Esophagus (tissue), 2 donors: ENCODE results near the gene PLEKHA1. TPM values are rescaled to one million over a fixed set of nuclear protein-coding genes. Genes with fewer than 3 reads are reported as not detected.

ENCODE experiments used
- H3K27ac ChIP-seq, 2 donors: one replicate each; pipeline ENCODE4 v1.5.1; 2013; ENCODE audit warnings: low read depth in 2 of 2, mild to moderate bottlenecking in 2 of 2, inconsistent platforms in 1 of 2, low read length in 1 of 2, moderate library complexity in 1 of 2
- H3K27me3 ChIP-seq, 2 donors: one replicate each; pipeline ENCODE4 v1.6.1; 2013; ENCODE audit warnings: low read length in 2 of 2, control low read depth in 1 of 2, mild to moderate bottlenecking in 1 of 2; ENCODE audit not compliant: insufficient read depth in 2 of 2, control insufficient read depth in 1 of 2
- H3K36me3 ChIP-seq, 2 donors: one replicate each; pipeline ENCODE4 v1.6.1; 2013; ENCODE audit warnings: low read length in 1 of 2; ENCODE audit not compliant: control insufficient read depth in 2 of 2, insufficient read depth in 2 of 2
- H3K4me1 ChIP-seq, 2 donors: one replicate each; pipeline ENCODE4 v1.6.1; 2013; ENCODE audit warnings: low read length in 1 of 2; ENCODE audit not compliant: control insufficient read depth in 2 of 2, insufficient read depth in 2 of 2
- H3K4me3 ChIP-seq, 2 donors: one replicate each; pipeline ENCODE4 v1.5.1; 2013; ENCODE audit warnings: low read length in 2 of 2, mild to moderate bottlenecking in 2 of 2, low read depth in 1 of 2, moderate library complexity in 1 of 2
- H3K9me3 ChIP-seq, 2 donors: one replicate each; pipeline ENCODE4 v1.6.1; 2013; ENCODE audit warnings: mild to moderate bottlenecking in 2 of 2, low read depth in 1 of 2, low read length in 1 of 2, moderate library complexity in 1 of 2; ENCODE audit not compliant: control insufficient read depth in 2 of 2, insufficient read depth in 1 of 2
- whole genome bisulfite sequencing, 2 donors: extraction: QIAGEN DNeasy Blood & Tissue Kit; methylation state at CpG; one replicate each; pipeline ENCODE4 v1.1.7; 2013; 5-methylcytosine and 5-hydroxymethylcytosine counted together
- polyA plus RNA-seq, 2 donors: library from polyadenylated mRNA; stranded (reverse); fragments of 200-250 nt; gene quantifications; one replicate each; pipeline ENCODE4 v1.2.3, GENCODE V29; 2013
- donor health status: healthy with polysubstance abuse.
- donor health status: Bipolar disorder and iron deficiency.

PLEKHA1 gene
- polyA plus RNA-seq, 2 donors = 14.8 to 19.8 TPM

DNA sequence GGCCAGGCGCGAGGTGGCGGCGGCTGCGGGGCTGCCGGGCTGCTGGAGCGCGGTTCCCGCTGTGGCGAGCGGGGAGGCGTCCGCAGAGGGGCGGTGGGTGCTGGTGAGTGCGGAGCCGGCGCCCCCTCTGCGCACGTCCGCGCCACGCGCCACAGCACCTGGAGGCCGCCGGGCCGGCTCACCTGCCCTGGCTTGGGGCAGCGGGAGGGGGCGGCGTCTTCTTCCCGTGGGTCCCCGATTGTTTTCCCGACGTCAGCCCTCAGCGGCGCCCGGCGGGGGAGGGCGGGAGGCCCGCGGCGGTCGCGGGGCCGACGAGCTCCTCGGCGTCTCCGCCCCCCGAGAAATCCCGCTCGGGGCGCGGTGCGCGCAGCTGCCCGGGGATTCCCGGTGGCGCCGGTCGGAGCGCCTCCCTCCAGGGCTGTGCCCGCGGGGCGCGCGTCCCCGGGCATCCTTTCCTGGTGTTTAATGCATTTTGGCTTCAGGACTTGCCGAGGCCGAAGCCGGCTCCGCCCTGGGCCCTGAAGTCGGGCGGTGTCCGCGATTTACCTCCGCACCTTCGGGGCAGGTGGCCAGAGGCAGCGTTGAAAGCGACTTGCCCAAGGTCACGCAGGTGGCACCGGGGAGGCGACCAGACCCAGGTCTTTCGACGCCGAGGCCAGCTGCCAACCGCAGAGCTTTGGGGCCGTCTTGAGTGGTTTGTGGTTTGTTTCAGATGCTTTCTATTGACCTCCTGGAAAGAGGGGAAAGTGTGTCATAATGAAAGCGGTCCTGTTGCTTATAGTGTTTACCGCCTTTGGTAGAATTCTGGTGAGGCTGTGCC, 561 bp downstream of the PLEKHA1 start:
- Histone ChIP-seq H3K4me3 (peak overlapping the region; percentile 73 to 83), H3K4me1 (no peaks in the 10 kb centered on the region), H3K27ac (peak overlapping the region; percentile 95 to 97), H3K27me3 (no peaks in the 10 kb centered on the region), H3K36me3 (no peaks in the 10 kb centered on the region), H3K9me3 (no peaks in the 10 kb centered on the region)
- 0% methylated on average over 35 to 89 of the region's 89 CpGs for WGBS, 2 donors

DNA sequence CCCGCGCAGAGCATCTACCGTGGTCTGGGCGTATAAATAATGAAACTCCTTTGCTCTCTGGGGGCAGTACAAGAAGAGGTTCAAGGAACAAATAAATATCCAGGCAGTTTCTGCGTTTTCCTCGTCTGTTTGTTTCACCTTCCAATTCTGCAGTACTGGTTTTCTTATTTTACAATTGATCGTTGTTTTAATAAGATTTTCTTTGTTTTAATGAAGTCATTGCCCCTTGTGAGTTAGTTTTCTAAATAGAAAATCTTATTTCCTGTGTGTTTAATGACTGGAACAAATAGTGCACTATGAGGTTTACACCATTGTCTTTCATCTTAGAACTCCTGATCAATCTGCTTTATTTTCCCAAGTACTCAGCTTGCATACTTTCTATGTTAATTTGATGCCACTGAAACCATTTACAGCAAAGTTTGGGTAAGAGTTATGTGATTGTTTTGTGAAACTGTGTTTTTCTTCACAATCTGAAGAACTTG, 1.2 kb downstream of the PLEKHA1 start:
- H3K4me1 ChIP-seq = no peaks in the 10 kb centered on the region
- WGBS, 2 donors = 2% methylated on average over 7 of the region's 7 CpGs
- H3K36me3 ChIP-seq = no peaks in the 10 kb centered on the region
- no peaks in the 10 kb centered on the region for H3K9me3 ChIP-seq
- H3K27me3 ChIP-seq = no peaks in the 10 kb centered on the region
- peak overlapping the region; percentile 95 to 97 for H3K27ac ChIP-seq
- H3K4me3 ChIP-seq = peak overlapping the region; percentile 73 to 83

DNA sequence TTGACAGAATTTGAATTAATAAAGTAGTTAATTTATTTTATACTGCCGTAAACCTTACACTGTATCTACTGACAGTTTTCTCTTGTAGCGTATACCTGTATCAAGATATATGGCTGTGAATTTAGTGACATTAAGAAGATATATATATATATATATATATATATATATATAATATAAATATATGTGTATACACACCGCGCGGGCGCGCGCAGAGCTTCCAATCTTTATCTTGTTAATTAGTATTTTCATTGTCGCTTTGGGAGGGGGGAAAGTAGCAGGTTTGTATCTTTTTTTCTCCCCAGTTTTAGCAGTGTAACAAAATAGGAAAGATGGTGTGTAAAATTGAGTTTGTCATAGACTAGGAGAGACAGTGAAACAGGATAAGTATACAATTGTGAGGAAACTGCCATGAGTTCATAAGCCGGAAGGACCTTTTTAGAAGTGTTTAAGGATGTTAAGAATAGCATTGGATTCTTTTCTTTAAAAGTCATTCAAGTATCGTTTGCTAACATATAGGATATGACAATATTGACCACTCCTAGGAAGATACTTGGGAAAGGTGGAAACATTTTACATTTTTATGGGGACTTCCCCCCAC, 2.0 kb downstream of the PLEKHA1 start:
- no peaks in the 10 kb centered on the region for H3K4me1 ChIP-seq
- no peaks in the 10 kb centered on the region for H3K36me3 ChIP-seq
- no peaks in the 10 kb centered on the region for H3K27me3 ChIP-seq
- H3K9me3 ChIP-seq = no peaks in the 10 kb centered on the region
- no peak overlapping the region for H3K4me3 ChIP-seq
- H3K27ac ChIP-seq = no peak overlapping the region
- 52 to 63% methylated on average over 11 of the region's 11 CpGs for WGBS, 2 donors

DNA sequence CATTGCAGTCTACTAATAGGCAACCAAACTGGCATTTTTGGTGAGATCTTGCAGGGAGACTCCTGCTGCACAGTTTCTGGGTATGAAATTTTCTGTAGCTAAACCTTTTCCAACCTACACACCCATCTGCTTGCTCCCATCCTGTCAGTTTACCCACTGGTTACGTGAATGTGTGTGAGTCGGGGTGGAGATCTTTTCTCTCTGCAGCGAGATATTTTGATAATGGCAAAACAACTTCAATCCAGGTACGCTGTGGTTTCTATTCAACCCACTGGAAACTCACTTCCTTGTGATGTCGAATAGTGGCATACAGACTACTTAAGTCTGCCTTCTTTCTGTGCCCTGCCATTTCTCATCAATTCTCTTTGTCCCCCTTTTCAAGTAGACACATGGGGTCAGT, 4.5 kb downstream of the PLEKHA1 start:
- no peak overlapping the region for H3K27ac ChIP-seq
- H3K36me3 ChIP-seq = no peaks in the 10 kb centered on the region
- no peaks in the 10 kb centered on the region for H3K27me3 ChIP-seq
- 92 to 95% methylated on average over 5 of the region's 5 CpGs for WGBS, 2 donors
- H3K4me3 ChIP-seq = no peak overlapping the region
- no peaks in the 10 kb centered on the region for H3K4me1 ChIP-seq
- no peaks in the 10 kb centered on the region for H3K9me3 ChIP-seq

DNA sequence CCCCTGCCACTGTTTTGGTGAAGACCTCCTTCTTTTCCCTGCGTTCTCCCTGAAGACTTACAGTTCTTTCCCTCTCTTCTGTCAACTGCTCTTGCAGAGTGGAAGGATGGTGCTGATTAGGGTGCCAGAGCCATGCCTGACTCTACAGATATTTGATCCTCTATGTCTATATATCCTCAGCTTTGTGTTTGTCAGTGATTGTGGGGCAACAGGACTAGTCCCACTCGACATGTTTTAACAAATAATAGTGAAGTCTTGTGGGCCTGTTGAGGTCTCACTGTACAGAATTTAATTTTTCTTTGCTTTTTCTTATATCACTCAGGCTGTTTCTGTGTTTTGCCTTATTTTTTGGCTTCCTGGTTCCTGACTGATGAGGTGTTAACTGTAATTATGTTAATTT, 5.0 kb downstream of the PLEKHA1 start:
- no peaks in the 10 kb centered on the region for H3K9me3 ChIP-seq
- H3K27me3 ChIP-seq = no peaks in the 10 kb centered on the region
- H3K36me3 ChIP-seq = no peaks in the 10 kb centered on the region
- H3K4me1 ChIP-seq = no peaks in the 10 kb centered on the region
- no peak overlapping the region for H3K27ac ChIP-seq
- 93 to 95% methylated on average over 2 of the region's 2 CpGs for WGBS, 2 donors
- no peak overlapping the region for H3K4me3 ChIP-seq

DNA sequence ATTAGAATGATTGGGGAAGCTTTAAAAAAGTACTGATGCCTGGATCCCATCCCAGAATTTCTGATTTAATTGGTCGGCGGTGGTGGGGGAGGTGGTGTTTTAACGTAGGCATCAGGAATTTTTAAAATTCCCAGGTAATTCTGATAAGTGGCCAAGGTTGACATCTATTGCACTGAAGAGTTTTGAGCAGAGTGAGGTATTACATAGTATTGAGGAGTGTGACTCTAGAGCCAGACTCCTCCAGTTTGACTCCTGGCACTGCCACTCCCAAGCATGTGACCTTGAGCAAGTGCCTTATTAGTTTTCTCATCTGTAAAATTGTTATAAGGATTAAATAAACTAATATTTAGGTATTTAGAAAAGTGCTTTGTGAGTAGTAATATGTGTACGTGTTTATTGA, 6.2 kb downstream of the PLEKHA1 start:
- Histone ChIP-seq H3K9me3 (no peaks in the 10 kb centered on the region), H3K4me3 (no peak overlapping the region), H3K27me3 (no peaks in the 10 kb centered on the region), H3K36me3 (no peaks in the 10 kb centered on the region), H3K27ac (no peak overlapping the region), H3K4me1 (no peaks in the 10 kb centered on the region)
- 85 to 94% methylated on average over 4 of the region's 4 CpGs for WGBS, 2 donors

DNA sequence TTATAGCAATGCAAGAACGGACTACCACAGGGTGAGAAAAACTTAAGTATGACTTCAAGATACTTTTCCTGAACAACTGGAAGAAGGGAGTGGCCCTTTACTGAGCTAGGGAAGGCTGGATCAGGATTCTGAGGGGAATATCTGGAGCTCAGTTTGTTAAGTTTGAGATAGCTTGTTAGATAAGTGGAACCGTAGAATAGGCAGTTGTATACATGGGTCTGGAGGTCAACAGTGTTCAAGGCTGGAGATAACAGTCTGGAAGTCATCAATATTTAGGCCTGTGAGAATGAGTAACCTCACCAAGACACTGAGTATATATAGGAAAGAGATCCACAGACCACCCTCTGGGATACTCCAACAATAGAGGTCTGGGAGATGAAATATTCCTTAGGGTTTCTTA, 7.2 kb downstream of the PLEKHA1 start:
- H3K27me3 ChIP-seq = no peaks in the 10 kb centered on the region
- WGBS, 2 donors = 63 to 85% methylated on average over 2 of the region's 2 CpGs
- no peaks in the 10 kb centered on the region for H3K36me3 ChIP-seq
- no peak overlapping the region for H3K27ac ChIP-seq
- H3K4me3 ChIP-seq = no peak overlapping the region
- H3K4me1 ChIP-seq = no peaks in the 10 kb centered on the region
- H3K9me3 ChIP-seq = no peaks in the 10 kb centered on the region

DNA sequence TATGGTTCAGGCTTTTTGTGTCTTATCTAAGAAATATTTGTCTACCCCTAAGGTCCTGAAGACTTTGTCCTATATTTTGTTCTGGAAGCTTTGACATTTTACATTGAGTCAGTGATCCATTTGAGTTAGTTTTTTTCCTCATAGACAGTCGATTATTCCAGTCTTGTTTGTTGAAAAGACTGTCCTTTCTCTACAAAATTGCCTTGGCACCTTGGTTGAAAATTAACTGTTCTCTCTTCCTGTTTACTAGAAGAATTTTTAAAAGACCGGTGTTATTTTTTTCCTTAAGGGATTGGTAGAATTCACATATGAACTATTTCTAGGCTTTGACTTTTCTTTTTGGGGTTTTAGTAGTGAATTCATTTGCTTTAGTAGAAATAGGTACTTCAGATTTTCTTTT, 12.0 kb downstream of the PLEKHA1 start:
- WGBS, 2 donors = 43 to 74% methylated on average over 2 of the region's 2 CpGs
- H3K27me3 ChIP-seq = no peaks in the 10 kb centered on the region
- H3K4me3 ChIP-seq = no peak overlapping the region
- H3K4me1 ChIP-seq = peaks cover 0 to 2% of the 10 kb centered on the region in 2 donors
- H3K9me3 ChIP-seq = no peaks in the 10 kb centered on the region
- no peak overlapping the region for H3K27ac ChIP-seq
- H3K36me3 ChIP-seq = no peaks in the 10 kb centered on the region

DNA sequence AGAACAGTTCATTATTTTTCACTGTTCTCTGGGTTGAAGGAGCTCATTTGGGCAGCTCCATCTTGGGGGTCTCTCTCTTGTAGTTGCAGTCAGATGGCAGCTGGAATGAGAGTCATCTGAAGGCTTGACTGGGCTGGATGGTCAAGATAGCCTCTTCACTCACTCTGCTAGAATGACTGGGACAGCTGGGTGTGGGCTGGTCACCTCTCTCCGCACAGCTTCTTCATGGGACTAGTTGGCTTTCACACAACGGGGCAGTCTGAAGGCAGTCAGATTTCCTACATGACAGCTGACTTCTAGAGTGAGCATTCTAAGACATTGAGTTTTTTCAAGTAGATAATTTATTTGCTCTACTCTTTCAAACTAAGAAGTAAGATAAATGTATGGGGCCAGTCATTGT, 13.1 kb downstream of the PLEKHA1 start:
- H3K4me3 ChIP-seq = no peak overlapping the region
- no peaks in the 10 kb centered on the region for H3K36me3 ChIP-seq
- H3K27me3 ChIP-seq = no peaks in the 10 kb centered on the region
- no peak overlapping the region for H3K27ac ChIP-seq
- H3K4me1 ChIP-seq = peaks cover 0 to 2% of the 10 kb centered on the region in 2 donors
- 97 to 98% methylated on average over 2 of the region's 2 CpGs for WGBS, 2 donors
- no peaks in the 10 kb centered on the region for H3K9me3 ChIP-seq
